HG03558 (cell line): ENCODE measurements around the gene SPAG4.

Source experiments
- ATAC-seq: cut with Tn5 transposase; IDR thresholded peaks from one replicate; pipeline ENCODE4 v1.9.1; 2021; ENCODE audit warnings: moderate number of reproducible peaks; ENCODE audit not compliant: unreplicated experiment; ENCODE audit errors: extremely low read depth

SPAG4 gene

DNA sequence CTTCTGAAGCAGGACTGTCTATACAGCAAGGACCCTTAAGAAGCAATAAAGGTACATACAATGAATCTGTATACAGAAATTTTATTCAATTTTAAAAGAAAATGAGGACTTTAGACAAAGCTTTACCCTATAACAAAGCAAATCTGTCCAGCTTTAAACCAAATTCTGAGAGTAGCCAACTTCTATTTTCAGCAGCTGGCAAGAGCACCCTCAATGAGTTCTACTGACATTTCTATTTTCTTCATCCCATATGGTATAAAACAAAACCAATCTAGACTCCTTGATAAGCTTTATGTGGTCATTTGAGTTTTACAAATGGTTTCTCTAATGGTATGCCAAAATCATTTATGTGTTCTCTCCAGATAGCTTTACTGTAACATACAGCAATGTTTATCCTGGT is 36.3 kb downstream of the SPAG4 start:
- no peak for ATAC-seq

DNA sequence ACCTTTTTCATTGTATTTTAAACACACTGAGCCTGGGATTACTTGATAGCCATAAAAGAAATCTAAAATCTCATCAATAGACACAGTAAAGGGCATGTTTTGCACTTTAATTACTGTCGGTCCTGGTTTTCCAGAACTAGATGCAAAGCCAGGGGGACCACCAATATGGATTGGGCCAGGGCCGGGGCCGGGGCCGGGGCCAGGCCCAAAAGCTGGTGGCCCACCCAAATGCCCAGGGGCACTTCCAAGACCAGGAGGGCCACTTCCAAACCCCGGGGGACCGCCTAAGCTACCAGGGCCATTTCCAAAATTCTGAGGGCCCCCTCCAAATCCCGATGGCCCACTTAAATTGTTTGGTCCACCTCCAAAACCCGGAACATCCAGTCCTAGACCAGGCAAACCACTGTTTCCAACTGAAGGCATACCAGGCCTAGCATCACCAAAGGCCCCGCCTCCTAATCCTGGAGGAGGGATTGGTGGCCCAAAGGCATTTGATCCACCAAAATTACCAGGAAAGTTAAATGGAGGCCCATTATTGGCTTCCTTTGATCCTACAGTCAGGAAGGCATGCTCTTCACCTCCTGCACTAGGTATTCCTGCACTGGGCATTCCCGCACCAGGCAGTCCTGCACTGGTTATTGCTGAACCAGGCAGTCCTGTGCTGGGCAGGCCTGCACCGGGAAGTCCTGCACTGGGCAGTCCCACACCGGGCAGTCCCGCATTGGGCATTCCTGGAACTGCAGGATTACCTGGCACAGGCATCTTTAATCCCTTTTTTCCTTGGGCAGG is 37.2 kb downstream of the SPAG4 start:
- ATAC-seq, result no peak

DNA sequence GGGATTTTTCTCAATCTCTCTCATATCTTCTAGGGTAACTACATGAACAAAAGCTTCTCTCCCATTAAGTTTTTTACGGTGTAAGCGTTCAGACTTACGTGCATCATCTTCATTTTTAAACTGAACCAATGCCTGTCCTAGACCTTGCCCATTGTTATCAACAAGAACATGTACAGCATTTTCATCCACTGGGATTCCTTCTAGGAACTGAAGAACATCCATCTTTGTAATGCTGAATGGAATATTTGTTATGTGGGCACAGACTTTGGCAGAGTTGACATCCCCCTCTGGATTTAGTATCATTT is 37.8 kb downstream of the SPAG4 start:
- no peak for ATAC-seq

DNA sequence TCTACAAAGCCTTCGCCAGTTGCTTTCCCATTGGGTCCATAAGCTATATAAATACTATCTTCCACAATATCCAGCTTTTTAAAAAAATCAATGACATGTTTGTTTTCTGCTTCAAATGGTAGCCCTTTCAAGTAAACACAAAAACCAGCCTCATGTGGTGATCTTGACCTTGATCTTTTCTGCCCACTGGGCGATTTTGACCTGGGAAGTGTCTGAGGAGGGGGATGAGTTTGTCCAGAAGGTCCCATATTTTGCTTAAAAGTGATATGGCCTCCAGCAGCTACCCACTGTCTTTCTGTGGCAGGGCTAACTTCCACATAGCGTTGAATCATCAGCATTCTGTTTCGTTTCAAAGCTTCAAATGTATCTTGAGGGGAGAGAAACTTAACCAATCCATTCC is 38.3 kb downstream of the SPAG4 start:
- ATAC-seq, result no peak

DNA sequence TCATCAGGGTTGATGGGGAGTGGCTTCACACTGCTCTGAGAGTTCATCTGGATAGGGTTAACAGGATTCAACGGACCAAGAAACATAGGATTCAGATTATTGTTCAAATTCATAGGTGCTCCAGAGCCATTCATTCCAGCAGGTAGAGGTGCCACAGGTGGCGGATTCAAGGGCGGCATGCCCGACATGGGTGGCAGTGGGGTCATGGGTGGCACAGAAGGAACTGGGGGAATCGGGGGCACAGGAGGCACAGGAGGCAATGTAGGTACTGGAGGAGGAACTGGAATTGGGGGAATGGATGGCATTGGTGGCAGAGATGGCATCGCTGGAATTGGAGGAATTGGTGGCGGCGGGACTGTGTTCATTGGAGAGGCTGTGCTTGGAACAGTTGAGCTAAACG is 38.8 kb downstream of the SPAG4 start:
- no peak for ATAC-seq

DNA sequence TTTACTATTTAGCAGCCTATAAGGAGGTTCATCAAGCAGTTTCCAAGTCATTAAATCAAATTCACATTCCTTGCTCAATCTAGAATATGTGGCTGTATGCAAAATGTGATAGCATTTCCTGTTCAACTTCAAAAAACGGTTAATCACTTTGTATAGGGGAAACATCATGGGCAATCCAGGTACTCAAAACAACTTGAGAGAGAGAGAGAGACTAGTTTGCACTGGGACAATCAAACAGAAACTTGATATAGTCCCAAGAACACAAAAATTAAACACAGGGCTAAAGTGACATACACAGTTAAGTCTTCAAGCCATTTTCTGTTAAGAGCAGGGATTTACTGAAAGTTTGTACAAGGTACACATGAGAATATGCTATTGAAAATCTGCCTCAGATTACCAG is 41.6 kb downstream of the SPAG4 start:
- no peak for ATAC-seq

DNA sequence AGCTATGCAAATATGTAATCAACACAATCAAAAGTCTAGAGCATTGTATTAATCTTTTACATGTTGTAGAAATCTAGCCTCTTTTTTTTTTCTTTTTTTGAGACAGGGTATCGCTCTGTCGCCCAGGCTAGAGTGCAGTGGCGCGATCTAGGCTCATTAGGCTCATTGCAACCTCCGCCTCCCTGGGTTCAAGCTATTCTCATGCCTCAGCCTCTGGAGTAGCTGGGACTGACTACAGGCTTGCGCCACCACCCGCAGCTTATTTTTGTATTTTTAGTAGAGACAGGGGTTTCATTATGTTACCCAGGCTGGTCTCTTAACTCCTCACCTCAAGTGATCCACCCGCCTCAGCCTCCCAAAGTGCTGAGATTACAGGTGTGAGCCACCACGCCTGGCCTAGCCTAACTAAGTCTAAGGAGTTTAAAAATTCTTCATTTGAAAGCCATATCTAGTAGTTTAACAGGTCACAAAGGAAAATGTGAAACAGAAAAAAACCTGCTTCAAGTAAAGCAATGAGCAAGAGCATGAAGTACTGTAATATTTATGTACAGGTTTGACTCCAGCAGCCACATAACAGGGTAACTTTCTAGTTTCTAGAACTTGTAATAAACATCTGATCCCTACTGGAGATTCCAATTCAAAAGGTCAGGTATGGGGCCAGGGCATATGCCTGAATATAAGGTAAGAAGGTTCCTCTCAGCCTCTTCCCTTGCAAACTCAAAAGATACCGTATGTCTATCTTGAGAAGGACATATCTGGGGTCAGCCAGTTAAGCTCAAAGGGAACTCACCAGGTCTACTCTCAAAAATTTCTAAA is 44.7 kb downstream of the SPAG4 start:
- ATAC-seq, result no peak

DNA sequence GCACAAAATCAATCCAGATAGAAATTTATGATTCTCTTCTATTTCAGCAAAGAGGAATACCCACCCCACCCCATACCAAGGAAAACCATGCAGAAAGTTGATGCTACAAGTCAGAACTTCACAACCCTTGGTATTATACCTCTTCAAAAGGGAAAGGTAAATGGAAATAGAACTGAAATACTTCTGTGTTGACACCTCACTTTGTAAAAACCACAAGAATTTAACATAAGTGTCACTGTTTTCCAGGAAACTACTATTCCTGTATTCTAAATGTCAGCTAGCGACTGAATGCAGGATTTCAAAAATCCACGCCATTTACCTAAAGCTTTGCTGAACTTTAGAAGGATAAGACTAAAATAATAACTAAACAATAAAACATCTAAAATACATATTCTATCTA is 45.4 kb downstream of the SPAG4 start:
- ATAC-seq, result no peak

DNA sequence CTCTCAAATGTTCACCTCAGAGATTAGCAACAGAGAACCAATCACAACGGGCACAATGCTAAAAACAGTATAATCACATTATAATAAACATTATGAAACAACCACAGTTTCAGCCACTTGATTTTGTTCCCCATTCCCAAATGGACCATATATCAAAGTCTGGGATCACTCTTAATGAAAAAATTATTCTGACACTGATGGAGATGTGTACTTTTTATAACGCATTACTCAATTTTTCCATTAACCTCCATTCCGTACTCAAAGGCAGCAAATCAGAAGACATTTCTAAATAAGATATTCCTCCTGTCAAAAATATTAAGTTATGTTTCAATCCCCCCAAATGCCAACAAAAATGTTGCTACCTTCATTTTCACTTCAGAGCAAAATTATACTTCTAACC is 46.3 kb downstream of the SPAG4 start:
- ATAC-seq, result no peak

DNA sequence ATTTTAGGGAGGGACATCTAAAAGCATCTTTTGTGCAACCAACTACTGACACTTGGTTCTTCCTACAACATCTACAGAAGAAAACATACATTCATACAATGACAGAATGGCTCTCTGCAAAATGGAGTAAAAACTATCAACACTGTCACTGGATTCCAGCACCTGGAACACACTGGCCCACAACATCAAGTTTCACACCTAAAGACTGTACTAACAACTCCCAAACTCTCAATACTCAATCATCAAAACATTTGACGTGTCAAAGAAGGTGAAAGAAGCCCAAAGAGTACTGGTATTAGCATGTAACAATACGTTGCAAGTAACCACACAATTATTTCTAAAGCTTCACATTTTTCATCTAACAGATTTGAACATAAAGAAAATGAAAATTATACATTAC is 46.9 kb downstream of the SPAG4 start:
- no peak for ATAC-seq

DNA sequence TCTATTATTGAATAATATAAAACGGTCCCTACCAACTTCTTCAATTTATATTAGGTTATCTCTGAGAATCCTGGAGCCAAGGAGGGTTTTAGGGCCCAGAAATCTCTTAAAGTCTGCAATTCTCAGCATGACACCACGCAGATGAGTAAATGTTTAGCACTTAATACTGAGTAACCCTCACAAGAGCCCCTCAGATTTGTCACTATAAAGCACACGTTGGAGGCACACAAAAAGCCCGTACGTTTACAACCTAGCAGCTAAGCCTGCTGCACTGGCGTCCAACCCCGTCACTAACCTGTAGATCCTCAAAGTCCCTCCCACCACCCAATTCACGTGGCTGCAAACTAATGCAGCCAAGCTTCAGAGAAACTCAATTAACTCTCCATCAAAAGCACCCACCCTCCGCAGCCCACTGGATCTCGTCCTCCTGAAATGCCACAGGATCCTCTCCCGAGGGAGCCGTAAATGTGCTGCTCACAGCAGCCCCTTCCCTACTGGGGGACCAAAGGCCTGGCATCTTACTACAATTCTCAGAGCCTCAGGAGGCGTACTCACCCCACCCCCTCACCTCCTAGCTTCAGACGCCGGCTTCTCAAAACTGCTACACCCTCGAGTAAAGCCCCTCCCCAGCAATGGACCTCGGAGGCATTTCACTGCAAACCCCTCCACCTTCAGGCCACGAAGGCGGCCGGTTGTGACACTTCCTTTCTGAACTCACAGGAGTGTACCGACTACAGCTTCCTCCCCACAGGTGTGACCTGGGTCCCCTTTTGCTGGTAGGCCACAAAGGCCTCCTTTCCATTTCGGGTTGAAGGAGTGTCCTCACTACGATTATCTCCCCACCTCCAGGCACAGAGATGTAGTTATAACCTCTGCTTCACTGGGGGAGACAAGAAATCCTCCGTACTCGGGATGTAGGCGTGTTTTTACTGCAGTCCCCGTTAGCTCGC is 48.2 kb downstream of the SPAG4 start:
- no peak for ATAC-seq

DNA sequence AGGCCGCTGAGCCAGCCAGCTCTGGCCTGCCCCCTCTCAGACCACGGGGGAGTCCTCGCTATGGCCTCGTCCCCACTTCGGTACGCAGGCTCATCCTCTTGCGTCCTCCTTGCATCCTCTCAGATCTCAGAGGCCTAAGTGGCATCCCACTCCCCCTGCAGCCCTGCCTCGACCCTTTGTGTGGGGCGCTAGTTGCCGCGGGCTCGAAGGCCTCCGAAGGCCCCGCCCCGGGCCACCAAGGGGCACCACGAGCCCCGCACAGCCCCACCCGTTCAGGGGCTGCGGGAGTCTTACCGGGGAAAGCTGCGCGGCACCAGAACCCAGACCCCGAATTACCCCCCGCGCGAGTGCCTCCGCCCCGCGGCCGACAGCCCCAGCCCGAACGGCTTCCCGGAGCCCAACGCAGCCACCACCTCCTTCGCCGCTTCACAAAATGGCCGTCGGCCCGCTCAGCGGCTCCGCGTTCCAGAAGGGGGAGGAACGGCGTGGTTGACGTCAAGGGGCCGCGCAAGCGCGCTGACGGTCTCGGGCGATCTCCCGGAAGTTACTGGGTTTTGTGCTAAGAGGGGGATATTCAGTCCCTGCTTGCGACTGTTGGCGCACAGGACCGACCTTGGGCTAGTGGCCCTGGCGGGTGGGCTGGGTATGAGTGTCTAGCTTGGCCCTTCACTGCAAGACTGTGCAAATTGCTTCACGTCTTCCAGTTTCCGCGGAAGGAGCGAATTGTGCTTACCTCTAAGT is 49.0 kb downstream of the SPAG4 start, which contains the start of the genes CPNE1 and RBM12:
CPNE1 (minus strand) TSS at position 435 of the 741 bp plus-strand sequence. CDS start 31,977 bp downstream, outside the sequence.
RBM12 (minus strand) TSS at position 435 of the 741 bp plus-strand sequence. CDS start 9,578 bp downstream, outside the sequence.
- no peak for ATAC-seq

DNA sequence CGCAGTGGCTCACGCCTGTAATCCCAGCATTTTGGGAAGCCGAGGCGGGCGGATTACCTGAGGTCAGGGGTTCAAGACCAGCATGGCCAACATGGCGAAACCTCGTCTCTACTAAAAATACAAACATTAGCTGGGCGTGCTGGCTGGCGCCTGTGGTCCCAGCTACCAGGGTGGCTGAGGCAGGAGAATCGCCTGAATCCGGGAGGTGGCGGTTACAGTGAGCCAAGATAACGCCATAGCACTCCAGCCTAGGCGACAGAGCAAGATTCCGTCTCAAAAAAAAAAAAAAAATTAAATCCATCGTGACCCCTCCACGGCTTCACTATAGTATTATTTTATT is 50.3 kb downstream of the SPAG4 start:
- ATAC-seq, result no peak

DNA sequence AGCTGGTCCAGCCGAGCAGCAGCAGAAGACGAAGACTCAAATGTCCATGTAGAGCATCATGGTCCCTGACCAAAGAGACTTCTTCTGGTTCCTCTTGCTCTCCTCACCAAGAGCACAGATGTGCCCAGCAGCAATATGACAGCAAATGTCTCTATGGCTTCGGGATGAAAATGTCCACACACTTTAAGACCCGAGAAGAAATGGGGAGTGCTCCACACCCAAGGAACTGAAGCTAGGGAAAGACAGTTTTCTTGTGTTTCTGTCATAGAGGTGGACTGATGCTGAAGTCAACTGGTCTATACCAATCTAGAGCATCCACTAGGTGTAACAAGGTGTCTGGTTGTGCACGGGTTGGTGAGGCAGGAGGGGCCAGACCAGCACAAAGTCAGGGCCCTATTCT is 53.6 kb downstream of the SPAG4 start:
- no peak for ATAC-seq

DNA sequence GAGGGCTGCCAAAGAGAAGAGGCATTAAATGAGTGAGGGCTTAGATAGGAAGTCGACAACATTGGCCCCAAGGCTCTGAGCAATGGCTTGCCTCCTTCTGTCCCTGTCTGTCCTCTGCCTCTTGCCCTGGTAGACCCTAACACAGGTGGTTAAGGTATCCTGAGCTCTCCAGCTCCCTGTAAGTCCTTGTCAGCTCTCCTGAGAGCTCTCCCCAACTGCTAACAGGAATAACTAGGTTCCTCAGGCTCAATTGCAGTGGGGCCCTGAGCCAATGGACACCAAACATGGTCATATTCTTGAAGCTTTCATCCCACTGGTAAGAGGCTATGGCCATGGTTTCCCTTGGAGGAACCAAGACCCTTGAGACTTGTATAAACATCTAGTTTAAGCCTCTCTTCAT is 54.1 kb downstream of the SPAG4 start:
- no peak for ATAC-seq
